ENCODE results near the gene STRN3.
"Not testable (repeated sequence)": the region's sequence is repeated elsewhere in the genome, so short reads cannot be mapped to it uniquely, and the experiment has no call there.

STRN3 gene

DNA sequence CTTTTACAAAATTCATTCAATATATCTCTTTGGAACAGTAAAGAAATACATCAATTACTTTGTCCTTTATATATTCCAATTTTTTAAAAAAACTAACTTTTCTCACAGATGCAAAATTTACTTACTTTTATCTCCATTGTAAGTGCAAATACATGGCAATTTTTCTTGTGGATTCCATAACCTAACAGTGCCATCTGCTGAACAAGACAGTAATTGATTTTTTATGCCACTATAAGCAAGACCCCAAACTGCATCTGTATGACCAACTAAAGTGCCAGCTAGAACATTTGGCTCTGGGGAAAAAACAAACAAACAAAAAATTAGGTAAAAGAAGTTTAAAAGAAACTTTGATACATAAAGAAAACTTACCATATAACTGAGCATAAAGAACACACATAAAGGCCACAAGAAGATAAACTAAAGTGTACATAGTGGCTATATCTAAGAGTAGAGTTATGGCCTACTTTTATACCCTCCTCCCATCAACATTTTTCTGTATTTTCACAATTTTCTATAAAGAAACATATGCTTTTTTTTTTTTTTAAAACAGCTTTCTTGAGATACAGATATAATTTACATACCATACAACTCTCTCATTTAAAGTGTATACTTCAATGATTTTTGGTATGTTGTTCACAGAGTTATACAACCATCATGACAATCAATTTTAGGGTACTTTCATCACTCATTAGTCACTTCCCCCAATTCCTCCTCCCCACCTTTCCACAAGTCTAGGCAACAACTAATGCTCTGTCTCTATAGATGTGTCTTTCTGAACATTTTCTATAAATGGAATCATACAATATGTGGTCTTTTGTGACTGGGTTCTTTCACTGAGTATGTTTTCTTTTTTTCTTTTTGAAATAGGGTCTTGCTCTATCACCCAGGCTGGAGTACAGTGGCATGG, 119.2 kb downstream of the STRN3 start:
- no peak for DNase-seq

- no peak for DNase-seq
Measured at GRCh38 chr14:30903285-30904124, 122.7 kb downstream of the STRN3 start.

- not testable (repeated sequence) for DNase-seq
Measured at GRCh38 chr14:30897121-30897520, 129.1 kb downstream of the STRN3 start.

GRCh38 chr14:30896435-30896834, 129.7 kb downstream of the STRN3 start:
- no peak for DNase-seq

GRCh38 chr14:30894923-30895515, 131.2 kb downstream of the STRN3 start:
- no peak for DNase-seq

DNA sequence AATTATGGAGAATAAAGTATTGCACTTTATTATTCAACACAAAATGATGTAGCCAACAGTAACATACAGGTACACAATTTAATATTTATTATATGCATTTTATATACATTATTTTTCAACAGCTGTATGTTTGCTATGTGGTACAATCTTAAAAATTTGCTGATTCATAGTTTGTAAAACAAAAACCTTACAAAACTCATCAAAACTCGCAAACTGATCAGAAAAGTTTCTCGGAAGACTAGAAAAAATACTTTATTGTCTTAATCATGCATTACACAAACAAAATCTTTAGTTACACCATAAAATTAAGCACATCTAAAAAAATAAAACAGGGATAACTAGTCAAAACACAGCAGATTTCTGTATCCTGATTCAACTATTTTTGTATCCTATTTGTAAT, 132.4 kb downstream of the STRN3 start:
- DNase-seq, result no peak

DNA sequence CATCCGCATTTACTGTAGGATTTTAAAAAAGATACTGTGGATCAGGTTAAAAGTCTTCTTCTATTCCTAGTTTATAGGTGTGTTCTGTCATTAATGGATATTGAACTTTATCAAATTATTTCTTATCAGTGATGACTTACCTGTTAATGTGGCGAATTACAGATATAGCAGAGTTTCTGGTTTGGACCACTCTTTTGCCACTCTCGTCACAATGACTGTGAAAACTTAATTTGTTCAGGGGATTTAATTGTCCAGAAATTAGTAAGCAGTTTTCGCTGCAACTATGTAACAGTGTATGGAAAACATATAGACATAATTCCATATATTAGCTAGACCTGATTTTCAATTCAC, 137.0 kb downstream of the STRN3 start:
- no peak for DNase-seq

GRCh38 chr14:30888480-30889243, 137.5 kb downstream of the STRN3 start:
- DNase-seq, result no peak

- DNase-seq, result no peak
Measured at GRCh38 chr14:30885840-30886740, 140.1 kb downstream of the STRN3 start.

DNA sequence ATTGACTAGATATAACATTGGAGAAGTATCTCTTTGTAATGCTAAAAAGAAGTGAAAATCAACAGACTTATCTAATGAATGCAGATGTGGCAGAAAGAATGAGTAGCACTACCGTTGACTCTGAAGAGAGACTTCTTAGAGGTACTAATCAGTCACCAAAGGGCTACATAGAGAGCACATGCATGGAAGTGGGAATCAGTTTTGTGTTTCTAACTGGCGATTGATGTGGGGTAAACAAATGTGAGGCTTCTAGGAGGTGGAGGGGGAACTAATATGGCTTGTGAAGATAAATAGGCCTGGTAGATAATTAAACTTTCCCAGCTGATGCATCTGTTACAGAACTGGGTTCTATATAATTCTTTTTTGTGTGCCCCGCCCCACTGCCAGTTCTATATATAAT, 141.3 kb downstream of the STRN3 start:
- no peak for DNase-seq

DNA sequence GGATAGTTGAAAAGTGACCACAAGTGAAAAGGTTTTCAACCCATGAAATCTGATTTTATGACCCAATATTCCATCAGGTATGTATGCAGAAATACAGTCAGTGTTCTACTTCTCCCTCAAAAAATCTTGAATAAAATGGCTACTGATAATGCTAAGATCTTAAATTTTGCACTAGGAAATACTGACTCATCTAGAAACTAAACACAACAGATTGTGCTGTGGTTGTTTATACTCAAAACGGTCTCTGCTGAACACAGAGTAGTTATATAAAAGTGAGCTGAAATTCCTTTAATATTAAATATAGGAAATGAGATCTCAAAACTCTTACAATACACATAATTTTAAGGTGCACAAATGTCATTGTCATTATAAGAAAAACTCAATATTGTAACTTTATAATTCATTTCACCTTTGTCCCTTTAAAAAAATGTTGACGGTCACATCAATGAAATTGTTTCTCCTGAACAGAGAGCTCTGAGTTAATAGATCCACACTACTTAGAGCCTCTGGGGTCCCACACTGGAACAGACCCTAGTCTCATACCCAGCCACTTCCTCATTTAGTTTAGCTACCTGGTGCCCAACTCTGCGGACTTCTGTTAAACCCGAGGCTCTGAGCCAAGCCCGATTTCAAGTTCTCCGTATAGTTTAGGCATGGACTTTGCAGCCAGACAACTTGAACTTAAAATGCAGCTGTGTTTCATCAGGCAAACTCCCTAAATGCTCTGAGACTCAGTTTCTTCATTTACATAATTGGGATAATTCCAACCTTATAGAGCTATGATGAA, 142.5 kb downstream of the STRN3 start:
- DNase-seq, result no peak

DNA sequence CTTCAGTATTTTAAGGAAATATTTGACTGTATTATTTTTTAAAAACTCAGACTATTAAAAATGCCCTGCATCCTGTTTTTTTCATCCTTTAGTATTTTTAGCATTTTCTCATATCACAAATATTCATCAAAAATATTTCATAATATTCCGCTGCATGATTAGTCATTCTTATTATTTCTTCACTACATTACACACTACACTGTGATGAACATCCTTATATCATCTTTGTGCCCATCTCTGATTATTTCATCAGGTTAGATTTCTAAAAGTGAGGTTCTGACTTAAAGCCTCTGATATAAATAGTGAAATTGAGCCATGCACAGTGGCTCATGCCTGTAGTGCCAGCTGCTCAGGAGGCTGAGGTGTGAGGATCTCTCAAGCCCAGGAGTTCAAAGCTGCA, 143.7 kb downstream of the STRN3 start:
- no peak for DNase-seq

DNA sequence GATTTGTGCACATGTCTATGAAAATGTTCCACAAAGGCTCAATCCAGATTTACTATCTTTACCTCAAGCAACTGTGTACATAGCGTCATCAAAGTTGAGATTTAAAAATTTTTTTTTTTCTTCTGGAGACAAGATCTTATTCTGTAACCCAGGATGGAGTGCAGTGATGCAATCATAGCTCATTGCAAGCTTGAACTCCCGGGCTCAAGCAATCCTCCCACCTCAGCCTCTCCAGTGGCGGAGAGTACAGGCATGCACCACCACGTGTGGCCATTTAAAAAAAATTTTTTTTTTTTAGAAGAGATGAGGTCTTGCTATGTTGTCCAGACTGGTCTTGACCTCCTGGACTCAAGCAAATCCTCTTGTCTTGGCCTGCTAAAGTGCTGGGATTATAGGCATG, 149.5 kb downstream of the STRN3 start:
- no peak for DNase-seq

DNA sequence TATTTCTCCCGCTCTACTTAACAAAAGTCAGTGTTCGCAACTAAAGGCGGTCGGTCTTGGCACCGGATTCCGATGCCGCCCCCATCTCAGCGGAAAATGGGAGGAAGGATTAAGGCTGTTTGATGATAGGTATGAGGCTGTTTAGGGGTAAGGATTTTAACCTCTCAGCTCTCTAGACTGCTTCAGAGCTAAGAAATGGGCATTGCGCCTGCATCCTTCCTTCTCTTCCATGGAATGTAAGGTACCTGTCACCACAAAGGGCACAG, 150.5 kb downstream of the STRN3 start:
- no peak for DNase-seq

- no peak for DNase-seq
Measured at GRCh38 chr14:30874999-30875787, 151.0 kb downstream of the STRN3 start.

GRCh38 chr14:30874120-30874998, 151.8 kb downstream of the STRN3 start, which contains the start of gene COCH:
Gene COCH (plus strand): TSS chr14:30874559. CDS start chr14:30874939, 380 bp downstream.
- no peak for DNase-seq

DNA sequence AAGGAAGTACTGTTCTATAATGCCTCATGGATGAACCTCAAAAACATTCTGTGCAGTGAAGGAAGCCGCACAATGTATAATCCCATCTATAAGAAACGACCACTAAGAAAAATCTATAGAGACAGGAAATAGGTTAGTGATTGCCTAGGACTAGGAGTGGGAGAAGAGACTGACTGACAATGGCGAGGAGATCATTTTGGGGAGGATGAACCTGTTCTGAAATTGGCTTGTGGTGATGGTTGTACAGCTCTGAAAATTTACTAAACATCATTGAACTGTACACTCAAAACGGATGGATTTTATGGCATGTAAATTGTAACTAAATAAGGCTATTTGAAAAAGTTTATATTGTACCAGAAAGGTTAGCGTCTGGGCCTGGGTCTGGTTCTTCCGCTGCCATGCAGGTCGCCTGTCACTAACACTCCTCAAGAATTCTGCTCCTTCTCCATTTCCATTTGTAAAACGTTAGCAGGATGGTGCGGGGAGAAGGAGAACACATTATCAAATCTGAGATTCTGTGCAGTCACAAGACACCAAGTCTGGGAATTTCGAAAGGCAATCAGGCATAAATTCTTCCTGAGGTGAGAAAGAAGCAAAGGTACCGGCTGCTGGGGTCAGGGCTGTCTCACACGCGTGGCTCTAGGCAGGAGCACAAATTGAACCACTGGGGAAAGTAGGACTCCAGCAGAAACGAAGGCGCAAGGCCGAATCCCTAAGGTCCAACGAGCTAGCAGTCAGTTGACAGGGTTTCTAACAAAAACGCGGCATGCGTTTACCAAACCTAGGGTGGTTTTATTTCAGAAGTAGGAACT, 152.7 kb downstream of the STRN3 start:
- no peak for DNase-seq

- no peak for DNase-seq
Measured at GRCh38 chr14:30872602-30873001, 153.6 kb downstream of the STRN3 start.

All from GOT3 (cell line).